Keratinocyte (primary cell): ENCODE results near the gene SLC12A5. TPM values are rescaled to one million over a fixed set of nuclear protein-coding genes. Genes with fewer than 3 reads are reported as not detected.

Source experiments
- DNase-seq: peaks from one replicate; pipeline ENCODE4 v3.0.0-alpha.2; 2011; ENCODE audit warnings: low read depth, missing footprints, low spot score
- FAIRE-seq: peaks from 2 replicates; lab custom pipeline; 2011; peaks lifted over from hg19 to GRCh38; lab: Jason Lieb, UNC
- H2AFZ ChIP-seq: 2 replicates; pipeline ENCODE4 v1.6.0; 2012; ENCODE audit warnings: low read length, control low read depth, inconsistent platforms; ENCODE audit not compliant: control insufficient read depth
- H3K27ac ChIP-seq: 2 replicates; pipeline ENCODE4 v1.5.1; 2011; ENCODE audit warnings: low read length; ENCODE audit not compliant: control insufficient read depth, insufficient read depth
- H3K27me3 ChIP-seq: 3 replicates; pipeline ENCODE4 v1.6.0; 2011; ENCODE audit warnings: low read length; ENCODE audit not compliant: control insufficient read depth, insufficient read depth; ENCODE audit errors: extremely low read depth
- H3K36me3 ChIP-seq, 2 experiments: 2 replicates in 1 of 2; 3 replicates in 1 of 2; pipeline ENCODE4 v1.5.1; 2011; ENCODE audit warnings: low read length in 2 of 2, mild to moderate bottlenecking in 1 of 2; ENCODE audit not compliant: control insufficient read depth in 2 of 2, insufficient read depth in 2 of 2; ENCODE audit errors: extremely low read depth in 1 of 2
- H3K4me1 ChIP-seq: 3 replicates; pipeline ENCODE4 v1.5.1; 2011; ENCODE audit warnings: low read length; ENCODE audit not compliant: control insufficient read depth, insufficient read depth; ENCODE audit errors: extremely low read depth
- H3K4me2 ChIP-seq: 3 replicates; pipeline ENCODE4 v1.6.0; 2011; ENCODE audit warnings: low read depth, low read length; ENCODE audit not compliant: control insufficient read depth, insufficient read depth; ENCODE audit errors: extremely low read depth
- H3K4me3 ChIP-seq, 3 experiments: fragments of 200-600 bp in 1 of 3; sonication (generic) in 1 of 3; 2 replicates in 2 of 3; 3 replicates in 1 of 3; pipeline ENCODE4 v1.5.1; 2011 to 2016; ENCODE audit warnings: low read length in 3 of 3, mild to moderate bottlenecking in 3 of 3, control low read depth in 2 of 3, inconsistent platforms in 1 of 3, low read depth in 1 of 3, mixed read lengths in 1 of 3, mixed run types in 1 of 3, moderate library complexity in 1 of 3; ENCODE audit not compliant: control insufficient read depth in 2 of 3, insufficient read depth in 2 of 3; ENCODE audit errors: extremely low read depth in 1 of 3
- H3K79me2 ChIP-seq: 2 replicates; pipeline ENCODE4 v1.6.0; 2012; ENCODE audit warnings: low read length; ENCODE audit not compliant: control insufficient read depth, insufficient read depth
- H3K9ac ChIP-seq: 3 replicates; pipeline ENCODE4 v1.6.0; 2011; ENCODE audit warnings: low read length; ENCODE audit not compliant: control insufficient read depth, insufficient read depth; ENCODE audit errors: extremely low read depth
- H3K9me1 ChIP-seq: 3 replicates; pipeline ENCODE4 v1.6.0; 2011; ENCODE audit warnings: low read length; ENCODE audit not compliant: control insufficient read depth, insufficient read depth; ENCODE audit errors: extremely low read depth
- H3K9me3 ChIP-seq: 2 replicates; pipeline ENCODE4 v1.5.1; 2012; ENCODE audit warnings: low read depth, low read length; ENCODE audit not compliant: control insufficient read depth
- H4K20me1 ChIP-seq: 3 replicates; pipeline ENCODE4 v1.6.0; 2011; ENCODE audit warnings: low read length; ENCODE audit not compliant: control insufficient read depth, insufficient read depth; ENCODE audit errors: extremely low read depth
- EZH2 ChIP-seq: IDR thresholded peaks from one replicate; pipeline ENCODE4 v1.6.1; 2012; ENCODE audit warnings: inconsistent platforms, mild to moderate bottlenecking, low read length, moderate library complexity
- dilution Hi-C: fragments of 300-500 bp; cut with MboI; formaldehyde crosslinking; loops from one replicate; pipeline ENCODE4 v1.7.0; 2020; ENCODE audit warnings: low sequenced_read_pairs; ENCODE audit not compliant: extremely low pct_ligation_motif_present
- polyA plus RNA-seq, 5 experiments: library from polyadenylated mRNA; depleted of rRNA in 3 of 5; stranded (reverse) in 3 of 5; stranded (forward) in 1 of 5; unstranded in 1 of 5; fragments of >200 nt; gene quantifications; 1 replicate in 1 of 5; 2 replicates in 3 of 5; 3 replicates in 1 of 5; pipeline versions ENCODE4 v1.2.1 to v1.2.3, GENCODE V29; 2011 to 2012; ENCODE audit warnings: missing spikeins in 2 of 5, low read depth in 1 of 5, low replicate concordance in 1 of 5
- TF ChIP-seq, protein P1 (sequence below), 3 experiments: IDR thresholded peaks in 1 of 3; conservative IDR thresholded peaks in 1 of 3; optimal IDR thresholded peaks in 1 of 3; 2 replicates in 2 of 3; 3 replicates in 1 of 3; pipeline versions ENCODE3 to v1.5.1; 2011; ENCODE audit warnings: low read length in 3 of 3, mild to moderate bottlenecking in 3 of 3, moderate library complexity in 2 of 3, control low read depth in 1 of 3, inconsistent platforms in 1 of 3; ENCODE audit not compliant: insufficient read depth in 2 of 3; ENCODE audit errors: extremely low read depth in 1 of 3

SLC12A5 gene
- polyA plus RNA-seq, 1 donor (not counting 4 experiments of a cell fraction or from before 2014, with no cell fraction given) = not detected

DNA sequence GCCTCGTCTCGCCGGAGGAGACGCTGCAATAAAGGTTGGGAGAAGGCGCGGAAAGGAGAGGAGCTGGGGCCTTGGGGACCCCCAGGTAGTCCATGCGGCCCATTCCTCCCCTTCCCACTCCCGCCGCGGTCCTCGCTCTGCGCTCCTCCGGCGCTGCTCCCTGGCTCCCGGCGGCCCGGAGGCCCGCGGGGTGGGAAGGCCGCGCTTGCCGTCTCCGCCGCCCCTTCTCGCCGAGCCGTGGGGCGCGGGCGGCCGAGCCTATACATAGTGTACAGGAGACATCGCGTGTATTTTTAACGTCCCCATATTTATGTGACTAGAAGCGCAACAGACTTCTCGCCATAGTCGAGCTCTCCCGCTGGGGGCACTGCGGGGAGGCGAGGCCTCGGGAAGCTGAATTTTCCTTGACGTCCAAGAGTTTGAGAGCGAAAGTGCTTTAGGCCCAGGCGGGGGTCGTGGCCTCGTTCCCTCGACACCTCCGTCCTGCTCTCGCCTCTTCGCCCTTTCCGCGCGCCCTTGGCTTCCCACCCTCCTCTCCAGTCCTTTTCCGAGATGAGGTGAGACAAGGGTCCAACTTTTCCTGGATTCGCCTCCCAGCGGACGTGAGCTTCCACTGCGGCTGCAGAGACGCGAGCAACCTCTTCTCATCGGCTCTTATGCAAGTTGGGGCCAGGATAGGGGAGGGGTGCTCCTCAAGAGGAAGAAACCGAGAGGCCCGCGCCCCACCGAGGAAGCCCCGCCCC, 29.0 kb downstream of the SLC12A5 start:
- Histone ChIP-seq H3K4me3 (peak overlapping the region in 2 of 3 experiments; percentile 18 to 54), H3K4me1 (no peaks in the 10 kb centered on the region), H3K27me3 (peaks cover 37% of the 10 kb centered on the region), H3K79me2 (no peaks in the 10 kb centered on the region), H3K9me3 (no peaks in the 10 kb centered on the region), H3K9me1 (peaks cover 2% of the 10 kb centered on the region), H3K9ac (no peak overlapping the region), H3K27ac (no peak overlapping the region), H4K20me1 (peaks cover 6% of the 10 kb centered on the region), H3K4me2 (peak overlapping the region; percentile 78), H2AFZ (no peak overlapping the region), H3K36me3 (peaks cover 12 to 13% of the 10 kb centered on the region in 2 experiments)
- no peak for FAIRE-seq
- DNase-seq = no peak
- peak; percentile 49 for TF ChIP-seq EZH2
- TF ChIP-seq, protein P1, sequence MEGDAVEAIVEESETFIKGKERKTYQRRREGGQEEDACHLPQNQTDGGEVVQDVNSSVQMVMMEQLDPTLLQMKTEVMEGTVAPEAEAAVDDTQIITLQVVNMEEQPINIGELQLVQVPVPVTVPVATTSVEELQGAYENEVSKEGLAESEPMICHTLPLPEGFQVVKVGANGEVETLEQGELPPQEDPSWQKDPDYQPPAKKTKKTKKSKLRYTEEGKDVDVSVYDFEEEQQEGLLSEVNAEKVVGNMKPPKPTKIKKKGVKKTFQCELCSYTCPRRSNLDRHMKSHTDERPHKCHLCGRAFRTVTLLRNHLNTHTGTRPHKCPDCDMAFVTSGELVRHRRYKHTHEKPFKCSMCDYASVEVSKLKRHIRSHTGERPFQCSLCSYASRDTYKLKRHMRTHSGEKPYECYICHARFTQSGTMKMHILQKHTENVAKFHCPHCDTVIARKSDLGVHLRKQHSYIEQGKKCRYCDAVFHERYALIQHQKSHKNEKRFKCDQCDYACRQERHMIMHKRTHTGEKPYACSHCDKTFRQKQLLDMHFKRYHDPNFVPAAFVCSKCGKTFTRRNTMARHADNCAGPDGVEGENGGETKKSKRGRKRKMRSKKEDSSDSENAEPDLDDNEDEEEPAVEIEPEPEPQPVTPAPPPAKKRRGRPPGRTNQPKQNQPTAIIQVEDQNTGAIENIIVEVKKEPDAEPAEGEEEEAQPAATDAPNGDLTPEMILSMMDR (optimal IDR thresholded peaks at IDR 0.05 in 1 of 3, IDR thresholded peaks at IDR 0.05 in 1 of 3, conservative IDR thresholded peaks at IDR 0.05 in 1 of 3; ENCODE audit: extremely low read depth in 1 of 3, insufficient read depth in 2 of 3, low read length in 3 of 3) = peak; percentile 36 to 61 (median 42)
- dilution Hi-C loops = no loop called here

DNA sequence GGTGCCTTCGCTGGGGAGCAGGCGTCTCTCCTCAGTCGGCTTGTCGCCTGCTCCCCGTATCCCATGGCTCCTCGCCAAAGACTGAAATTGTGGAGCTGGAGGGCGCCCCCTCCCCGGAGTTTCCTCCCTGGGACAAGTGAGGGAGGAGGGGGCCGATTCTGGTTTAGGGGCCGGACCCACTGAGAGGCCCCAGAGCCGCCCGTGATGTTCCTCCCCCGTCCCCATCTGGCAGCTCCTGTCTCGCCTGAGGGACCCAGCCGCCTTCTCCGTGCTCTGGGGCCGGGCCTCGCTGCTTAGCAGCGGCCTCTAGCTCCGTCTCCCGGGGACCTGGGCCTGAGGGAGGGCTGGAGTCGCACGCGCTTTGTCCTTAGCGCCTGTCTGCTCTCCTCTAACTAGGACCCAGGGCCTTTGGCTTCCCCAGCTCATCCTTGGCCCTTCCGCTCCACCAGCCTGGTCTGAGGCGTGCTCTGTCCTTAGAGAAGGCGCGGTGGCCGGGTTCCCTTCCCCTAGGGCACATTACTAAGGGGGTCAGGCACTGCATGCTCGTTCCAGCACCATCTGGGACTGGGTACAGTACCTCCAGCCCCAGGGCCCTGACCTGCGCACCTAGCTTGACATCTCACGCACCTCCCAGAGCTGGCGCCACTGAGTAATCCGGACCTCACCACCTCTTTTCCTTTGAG, 29.7 kb downstream of the SLC12A5 start:
- H3K27me3 ChIP-seq = peaks cover 37% of the 10 kb centered on the region
- TF ChIP-seq, protein P1 (optimal IDR thresholded peaks at IDR 0.05 in 1 of 3, IDR thresholded peaks at IDR 0.05 in 1 of 3, conservative IDR thresholded peaks at IDR 0.05 in 1 of 3; ENCODE audit: extremely low read depth in 1 of 3, insufficient read depth in 2 of 3, low read length in 3 of 3) = no peak
- TF ChIP-seq EZH2 = no peak
- peaks cover 6% of the 10 kb centered on the region for H4K20me1 ChIP-seq
- DNase-seq = no peak
- peak overlapping the region; percentile 78 for H3K4me2 ChIP-seq
- peaks cover 16 to 19% of the 10 kb centered on the region in 2 experiments for H3K36me3 ChIP-seq
- no peaks in the 10 kb centered on the region for H3K79me2 ChIP-seq
- H2AFZ ChIP-seq = no peak overlapping the region
- dilution Hi-C loops = no loop called here
- H3K27ac ChIP-seq = no peak overlapping the region
- H3K9me1 ChIP-seq = peaks cover 2% of the 10 kb centered on the region
- FAIRE-seq = no peak
- H3K4me3 ChIP-seq = peak overlapping the region in 2 of 3 experiments; percentile 18 to 54
- no peaks in the 10 kb centered on the region for H3K9me3 ChIP-seq
- no peaks in the 10 kb centered on the region for H3K4me1 ChIP-seq
- no peak overlapping the region for H3K9ac ChIP-seq
